Activated CD4-positive, CD25-positive, alpha-beta regulatory T cell treated with anti-CD3 and anti-CD28 coated beads, Interleukin-2, amount 50 U/mL, for 72 hours (primary cell): Measurements from ENCODE around the gene ATP13A1.

Experiments
- DNase-seq: peaks from one replicate; pipeline ENCODE4 v3.0.0; 2021

ATP13A1 gene

DNA sequence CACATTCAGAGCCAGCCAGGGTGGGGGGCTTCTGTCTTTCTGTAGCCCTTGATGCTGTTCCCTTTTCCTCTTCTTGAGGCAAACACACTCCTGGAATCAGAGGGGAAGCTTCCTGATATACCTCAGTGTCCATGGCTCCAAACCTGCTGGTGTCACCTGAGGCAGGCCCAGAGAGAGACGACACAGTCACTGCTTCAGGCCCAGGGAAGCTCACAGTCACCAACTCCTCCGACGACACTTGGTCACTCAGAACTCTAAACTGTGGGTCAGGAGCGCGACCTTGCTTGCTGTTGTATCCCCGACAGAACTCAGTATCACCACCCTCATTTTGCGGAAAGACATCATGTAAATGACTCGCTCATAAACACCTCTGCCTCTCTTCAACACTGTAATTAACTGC lies 1.1 kb downstream of the ATP13A1 start:
- DNase-seq: no peak

DNA sequence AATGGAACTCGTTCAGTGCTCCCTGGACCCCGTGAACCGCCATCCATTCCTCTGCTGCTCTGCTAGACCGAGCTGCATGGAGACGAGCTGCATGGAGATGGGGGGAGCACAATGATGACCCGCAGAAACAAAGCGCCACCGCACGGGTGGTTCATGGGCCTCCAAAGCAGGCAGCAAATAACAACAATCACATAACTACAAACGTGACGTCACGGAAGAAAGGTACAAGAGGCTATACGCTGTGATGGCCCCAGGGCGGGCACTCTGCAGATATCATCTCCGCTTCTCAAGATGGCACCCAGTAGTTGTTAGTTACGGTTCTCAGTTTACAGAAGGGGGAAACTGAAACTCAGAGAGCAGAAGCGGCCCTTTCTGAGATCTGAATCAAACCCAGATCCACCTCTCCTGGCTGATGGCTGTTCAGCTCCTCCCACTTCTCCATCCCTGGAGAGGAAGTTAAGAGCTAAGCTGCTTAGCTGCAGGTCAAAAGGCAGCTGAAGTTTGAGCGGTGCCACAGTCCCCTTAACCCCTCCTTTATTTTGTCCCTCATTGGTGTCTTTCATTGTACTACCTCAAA lies 1.7 kb downstream of the ATP13A1 start:
- no peak for DNase-seq

DNA sequence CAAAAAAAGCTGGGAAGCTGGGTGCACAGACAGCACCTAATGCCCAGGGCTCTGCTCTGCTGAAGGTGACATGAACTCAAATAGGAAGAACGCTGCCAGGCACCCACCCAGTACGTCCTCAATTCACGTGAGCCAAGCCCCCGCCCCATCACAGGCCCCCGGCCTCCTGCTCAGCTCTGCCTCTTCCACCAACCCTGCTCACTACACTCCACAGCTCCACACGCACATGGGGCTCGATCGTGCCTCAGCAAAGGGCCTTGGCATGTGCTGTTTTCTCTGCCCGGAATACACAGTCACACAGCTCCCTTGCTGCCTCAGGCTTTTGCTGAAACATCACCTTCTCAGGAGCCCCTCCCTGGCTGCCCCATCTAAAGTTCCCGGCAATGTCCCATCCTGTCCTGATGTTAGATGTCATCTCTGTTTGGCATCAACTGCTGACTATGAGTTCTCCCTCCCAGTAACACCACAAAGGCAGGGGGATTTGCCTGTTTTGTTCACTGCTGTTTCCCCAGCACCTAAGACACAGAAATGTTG lies 2.3 kb downstream of the ATP13A1 start:
- DNase-seq: no peak

DNA sequence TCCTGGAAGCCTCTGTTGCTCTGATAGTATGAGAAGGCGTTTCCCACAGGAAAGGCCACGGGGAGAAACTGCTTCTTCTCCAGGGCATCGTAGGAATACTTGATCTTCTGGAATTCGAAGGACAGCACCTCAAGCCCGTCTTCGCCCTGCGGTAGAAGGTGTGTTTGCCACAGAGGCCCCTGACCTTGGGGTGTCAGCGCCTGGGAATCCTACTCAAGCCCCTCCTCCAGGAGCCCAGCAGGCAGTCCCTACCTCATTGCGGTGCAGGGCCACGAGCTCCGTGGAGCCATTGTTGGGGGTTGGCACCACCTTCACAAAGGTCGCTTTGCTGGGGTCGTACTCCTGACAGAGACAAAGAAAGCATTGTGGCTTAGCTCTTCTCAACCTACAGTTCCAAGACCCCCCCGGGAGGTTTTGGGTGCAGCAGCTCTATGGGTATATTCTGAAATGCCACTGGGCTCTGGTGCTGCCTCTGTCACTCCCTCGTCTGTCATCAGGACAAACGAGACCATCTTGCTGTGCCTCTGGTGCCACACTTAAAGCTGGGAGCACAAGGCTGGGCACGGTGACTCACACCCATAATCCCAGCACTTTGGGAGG lies 3.7 kb downstream of the ATP13A1 start:
- DNase-seq: no peak

DNA sequence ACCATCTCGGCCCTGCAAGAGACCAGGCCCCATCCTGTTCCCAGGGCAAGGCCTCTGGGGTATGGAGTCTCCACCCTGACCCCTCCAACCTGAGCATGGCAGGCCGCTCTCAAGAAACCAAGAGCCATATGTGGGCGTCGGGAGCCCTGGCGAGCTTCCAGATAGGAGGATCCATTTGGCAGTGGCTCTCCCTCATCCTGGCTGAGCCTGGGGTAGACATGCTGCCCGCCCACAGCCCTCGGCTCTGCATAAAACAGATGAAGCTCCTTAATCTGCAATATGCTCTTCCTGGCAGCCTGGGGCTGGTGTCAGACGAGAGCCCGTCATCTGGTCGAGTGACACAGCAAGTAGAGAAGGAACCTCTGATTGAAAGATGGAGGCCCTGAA lies 6.1 kb downstream of the ATP13A1 start:
- no peak for DNase-seq

DNA sequence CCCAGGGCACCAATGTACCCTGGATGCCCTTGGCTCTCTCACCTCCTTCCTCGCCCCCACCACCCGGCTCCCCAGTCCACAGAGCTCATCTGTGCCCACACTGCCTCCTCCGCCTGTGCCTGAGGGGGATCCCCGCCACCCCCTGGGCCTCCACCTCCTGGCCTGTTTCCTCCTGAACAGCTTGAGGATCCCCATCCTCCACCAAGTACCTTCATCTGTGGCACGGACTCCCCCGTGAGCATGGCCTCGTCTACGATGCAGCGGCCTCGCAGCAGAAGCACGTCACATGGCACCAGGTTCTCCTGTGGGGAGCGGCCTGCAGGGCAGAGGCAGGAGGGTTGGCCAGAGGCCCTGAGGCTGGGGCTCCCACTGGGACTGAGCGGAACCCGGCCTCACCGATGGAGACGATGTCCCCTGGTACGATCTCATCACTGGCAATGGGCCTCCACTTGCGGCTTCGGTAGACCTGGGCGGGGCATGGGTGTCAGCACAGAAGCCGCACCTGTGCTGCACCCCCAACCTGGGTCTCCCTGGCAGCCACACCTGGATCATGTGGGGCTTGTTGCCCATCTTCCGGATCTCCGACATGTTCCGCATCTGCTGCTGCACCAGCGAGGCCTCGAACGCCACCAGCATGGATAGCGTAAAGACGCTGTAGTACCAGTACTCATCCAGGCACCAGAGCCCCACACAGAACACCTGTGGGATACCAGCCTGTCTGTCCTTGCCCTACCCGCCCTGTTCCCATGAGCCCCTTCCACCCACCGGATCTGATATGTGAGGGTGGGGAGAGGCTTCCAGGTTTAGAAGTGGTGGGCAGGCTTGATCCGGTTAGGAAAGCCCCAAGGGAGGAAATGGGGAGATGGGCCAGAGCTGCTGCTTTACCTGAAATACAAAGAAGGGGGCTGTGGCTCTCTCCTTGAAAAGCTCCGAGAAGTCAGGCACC lies 6.8 kb downstream of the ATP13A1 start:
- DNase-seq: no peak

DNA sequence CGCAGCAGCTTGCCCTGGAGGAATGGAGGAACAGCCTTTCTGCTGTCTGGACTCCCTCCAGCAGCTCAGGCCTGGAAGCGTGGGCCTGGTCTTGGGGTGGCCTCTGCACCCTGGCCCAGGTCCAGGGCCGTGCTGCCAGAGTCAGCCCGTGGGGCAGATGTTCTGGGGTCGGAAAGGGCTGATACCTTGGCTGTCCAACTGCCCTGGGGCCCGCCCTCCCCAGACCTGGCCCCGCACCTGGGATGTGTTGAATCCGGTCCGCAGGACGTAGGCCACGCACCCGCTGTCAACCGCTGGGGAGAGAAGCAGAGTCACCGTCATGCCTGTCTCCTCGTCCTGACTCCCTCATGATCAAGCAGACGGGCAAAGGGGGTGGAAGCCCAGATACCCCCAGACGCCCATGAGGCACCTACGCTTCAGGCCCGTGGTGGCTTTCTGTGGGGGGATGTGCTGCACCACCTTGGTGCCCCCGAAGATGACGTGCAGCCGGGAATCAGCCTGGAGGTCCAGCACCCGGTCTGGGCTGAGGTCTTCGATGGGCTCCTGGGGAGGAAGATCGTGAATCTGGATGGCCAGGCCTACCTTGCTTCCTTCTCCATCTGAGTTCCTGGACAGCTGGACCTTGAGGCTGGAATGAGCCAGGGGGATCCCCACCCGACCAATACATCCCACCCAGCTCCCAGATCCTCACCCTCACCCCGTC lies 7.7 kb downstream of the ATP13A1 start:
- DNase-seq: no peak

DNA sequence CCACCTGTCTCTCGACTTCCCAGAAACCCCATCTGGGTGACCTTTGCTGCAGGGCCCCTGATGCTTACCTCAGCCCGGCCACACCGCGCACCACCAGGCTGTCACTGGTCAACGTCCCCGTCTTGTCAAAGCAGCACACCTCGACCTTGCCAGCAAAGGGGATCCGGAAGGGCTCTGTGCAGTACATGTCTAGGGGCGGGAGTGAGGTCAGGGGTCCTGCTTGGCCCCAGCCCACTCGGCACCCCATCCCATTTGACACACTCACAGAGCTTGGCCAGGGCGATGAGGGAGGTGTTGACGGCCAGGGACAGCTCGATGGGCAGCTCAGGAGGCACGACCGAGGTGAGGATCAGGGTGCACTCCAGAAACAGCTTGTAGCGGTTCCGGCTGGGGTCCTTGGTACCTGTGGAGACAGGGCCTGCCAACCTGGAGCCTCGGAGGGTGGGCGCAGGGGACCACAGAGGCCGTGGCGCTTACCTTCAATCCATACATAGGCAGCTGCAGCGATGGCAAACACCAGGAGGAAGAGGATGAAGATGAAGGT lies 8.4 kb downstream of the ATP13A1 start:
- DNase-seq: no peak

DNA sequence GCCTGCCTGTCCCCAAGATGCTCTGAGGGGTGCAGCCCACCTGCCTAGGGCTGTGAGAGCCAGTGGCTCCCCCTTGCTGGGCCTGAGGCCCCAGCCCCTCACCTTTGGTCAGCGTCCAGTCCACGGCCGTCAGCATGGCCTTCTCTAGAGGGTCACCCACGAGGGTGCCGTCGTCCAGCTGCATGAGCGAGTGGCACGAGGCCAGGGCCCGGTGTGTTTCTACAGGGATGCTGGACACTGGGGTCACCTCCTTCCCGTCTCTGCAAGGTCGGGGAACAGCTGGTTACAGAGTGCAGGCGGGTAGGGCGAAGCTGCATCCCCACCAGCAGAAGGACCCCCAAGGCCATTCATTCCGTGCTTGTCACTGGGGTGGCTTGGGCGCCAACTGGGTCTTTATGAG lies 9.0 kb downstream of the ATP13A1 start:
- DNase-seq: no peak

DNA sequence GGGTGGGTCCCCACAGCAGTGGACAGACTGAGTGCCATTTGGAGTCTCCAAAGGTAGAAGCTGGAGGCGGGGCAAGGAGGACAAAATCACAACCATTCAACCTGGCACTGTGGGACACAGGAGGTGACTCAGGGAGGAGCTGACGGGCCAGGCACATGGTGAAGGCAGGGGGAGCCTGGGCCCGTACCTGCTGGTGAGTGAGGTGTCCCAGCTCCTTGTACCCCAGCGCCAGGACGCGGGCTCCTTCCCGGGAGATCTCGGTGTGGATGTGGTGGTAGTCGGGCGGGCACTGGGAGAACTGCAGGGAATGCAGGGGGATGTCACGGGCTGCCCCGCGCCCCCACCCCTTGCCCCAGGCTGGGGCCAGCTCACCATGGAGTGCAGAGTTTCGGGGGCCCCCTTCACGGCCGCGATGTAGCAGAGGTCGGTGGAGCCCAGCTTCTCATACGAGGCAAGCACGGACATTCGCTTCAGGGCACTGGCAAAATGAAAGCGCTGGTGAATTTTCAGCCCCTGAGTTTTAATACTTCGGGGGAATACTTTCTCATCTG lies 9.8 kb downstream of the ATP13A1 start:
- DNase-seq: no peak

DNA sequence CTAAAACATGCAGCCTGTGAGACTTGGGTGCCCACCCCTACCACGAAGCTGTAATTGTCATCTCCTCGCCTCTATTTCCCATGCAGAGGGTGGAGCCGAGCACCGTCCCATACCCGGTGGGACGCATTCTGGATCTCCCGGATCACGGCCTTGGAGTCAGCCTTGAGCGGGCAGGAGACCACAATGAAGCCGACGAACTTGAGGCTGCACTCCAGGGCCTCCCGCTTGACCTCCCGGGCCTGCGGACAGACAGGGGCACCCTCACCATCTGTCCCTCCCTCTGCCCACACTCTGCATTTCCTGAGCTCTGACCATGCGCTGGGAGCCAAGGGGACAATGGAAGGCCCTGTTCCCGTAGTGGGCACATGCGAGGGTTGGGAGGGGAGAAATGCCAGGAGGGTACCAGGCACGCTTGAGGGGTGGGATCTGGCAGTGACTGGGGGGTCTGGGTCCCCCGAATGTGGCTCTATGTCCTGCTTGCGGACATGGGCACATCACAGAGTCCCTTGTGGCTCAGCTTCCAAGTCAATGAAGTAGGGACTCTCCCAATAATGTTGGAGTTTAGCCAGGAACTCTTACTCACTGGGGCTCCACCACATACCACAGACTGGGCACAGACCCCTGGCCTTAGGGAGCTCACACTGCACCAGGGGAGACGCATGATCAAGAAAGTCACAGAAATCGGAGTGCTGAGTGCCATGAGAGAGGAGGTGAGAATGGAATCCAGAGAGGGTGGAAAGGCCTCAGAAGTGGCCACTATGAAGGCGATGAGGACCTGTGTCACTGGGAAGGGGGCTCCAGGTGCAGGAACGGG lies 10.8 kb downstream of the ATP13A1 start:
- DNase-seq: no peak

DNA sequence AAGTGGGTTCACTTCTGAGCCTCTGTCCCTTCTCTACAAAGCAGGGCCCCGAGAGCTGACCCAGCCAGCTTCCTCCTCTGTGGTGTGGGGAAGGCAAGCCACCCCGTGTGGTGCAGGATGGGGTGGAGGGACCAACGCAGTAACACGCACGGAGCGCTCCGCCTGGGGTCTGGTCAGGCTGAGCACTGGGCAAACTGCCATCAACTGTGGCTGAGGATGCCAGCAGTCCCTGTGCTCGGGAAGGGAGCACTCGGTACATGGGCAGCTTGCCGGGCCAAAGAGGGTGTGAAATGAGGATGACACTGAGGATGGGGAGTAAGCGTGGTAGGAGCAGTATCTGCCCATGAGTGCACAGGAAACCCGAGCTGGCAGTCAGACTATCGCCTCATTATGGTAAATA lies 12.4 kb downstream of the ATP13A1 start:
- DNase-seq: no peak

DNA sequence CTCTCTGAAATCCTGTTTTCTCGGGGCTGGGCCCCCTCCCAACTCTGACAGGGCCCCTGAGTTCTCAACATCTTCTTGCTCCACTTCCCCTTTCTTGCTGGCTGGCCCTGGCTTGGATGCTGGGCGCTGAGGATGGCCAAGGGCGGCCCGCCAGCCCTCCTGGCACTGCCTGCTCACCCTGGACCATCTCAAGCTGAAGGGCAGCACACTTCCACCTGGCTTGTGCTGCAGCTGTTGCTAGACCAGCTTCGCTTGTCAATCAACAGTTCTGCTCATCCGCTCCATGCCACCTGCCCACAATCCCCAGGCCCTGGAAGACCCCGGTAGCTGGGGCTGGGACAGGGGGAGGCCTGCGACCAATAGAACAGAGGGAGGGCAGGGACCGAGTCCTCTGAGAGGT lies 13.1 kb downstream of the ATP13A1 start:
- DNase-seq: no peak

DNA sequence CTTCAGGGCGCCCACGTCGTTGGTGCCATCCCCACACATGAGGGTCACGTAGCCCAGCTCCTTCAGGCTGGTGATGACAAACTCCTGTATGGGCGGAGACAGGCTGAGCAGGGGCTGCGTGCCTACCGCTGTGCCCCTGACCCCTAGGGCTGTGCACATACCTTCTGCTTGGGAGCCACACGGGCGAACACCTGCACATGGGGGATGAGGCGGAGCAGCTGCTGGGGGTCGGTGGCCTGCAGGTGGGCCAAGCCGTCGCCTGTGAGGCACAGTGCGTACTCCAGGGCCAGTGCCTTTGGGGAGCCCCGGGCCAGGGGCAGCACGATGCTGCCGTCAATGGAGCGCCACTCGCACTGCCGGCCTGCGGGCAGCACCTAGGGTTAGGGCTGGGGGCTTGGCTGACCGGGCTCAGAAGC lies 13.9 kb downstream of the ATP13A1 start:
- no peak for DNase-seq

DNA sequence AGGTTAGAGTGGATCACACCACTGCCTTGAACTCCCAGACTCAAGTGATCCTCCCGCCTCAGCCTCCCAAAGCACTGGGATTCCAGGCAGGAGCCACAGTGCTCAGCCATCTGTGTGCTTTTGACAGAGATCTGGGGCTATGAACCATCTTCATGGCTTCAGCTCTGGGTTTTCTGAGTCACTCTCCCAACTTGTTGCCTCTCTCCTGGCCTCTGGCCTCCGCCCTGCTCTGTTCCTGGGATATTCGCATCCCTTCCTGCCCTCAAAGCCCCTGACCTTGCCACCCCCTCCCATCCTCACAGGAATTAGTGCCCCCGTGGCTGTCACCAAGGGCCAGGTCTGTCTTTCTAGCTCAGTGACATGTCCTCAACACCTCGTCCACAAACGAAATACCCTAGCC lies 14.3 kb downstream of the ATP13A1 start:
- no peak for DNase-seq

DNA sequence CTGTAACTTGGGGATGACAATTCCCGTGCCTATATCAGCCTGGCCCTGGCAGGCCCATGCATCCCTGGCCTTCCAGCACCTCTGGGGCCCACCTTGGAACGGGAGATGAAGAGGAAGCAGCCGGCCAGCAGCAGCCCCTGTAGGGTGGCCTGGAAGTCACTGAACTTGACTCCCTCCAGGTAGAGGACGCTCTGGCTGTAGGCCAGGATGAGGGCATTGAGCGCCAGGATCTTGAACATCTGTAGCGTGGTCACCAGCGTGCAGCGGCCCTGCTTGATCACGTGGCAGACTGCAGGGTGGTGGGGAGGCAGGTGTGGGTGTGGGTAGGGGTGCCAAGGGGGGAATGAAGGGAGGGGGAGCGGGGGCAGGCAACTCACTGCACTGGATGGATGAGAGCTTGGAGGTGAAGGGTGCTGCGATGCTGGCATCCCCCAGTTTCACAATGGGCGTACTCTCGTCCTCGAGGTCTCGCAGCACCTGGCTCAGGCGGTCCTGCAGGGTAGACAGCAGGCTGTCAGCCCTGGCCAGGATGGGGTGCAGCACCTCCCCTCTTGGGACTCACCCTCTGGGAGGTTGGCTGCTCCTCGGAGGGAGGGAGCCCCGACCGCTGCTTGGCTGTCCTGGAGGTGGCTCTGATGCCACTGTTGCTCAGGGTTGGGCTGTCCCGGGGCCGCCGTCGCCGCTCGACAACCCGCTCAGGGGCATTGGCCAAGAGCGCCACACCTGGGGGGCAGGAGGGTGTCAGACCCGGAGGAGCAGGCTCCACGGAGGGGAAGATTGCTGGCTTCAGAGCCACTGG lies 16.2 kb downstream of the ATP13A1 start:
- DNase-seq: no peak

DNA sequence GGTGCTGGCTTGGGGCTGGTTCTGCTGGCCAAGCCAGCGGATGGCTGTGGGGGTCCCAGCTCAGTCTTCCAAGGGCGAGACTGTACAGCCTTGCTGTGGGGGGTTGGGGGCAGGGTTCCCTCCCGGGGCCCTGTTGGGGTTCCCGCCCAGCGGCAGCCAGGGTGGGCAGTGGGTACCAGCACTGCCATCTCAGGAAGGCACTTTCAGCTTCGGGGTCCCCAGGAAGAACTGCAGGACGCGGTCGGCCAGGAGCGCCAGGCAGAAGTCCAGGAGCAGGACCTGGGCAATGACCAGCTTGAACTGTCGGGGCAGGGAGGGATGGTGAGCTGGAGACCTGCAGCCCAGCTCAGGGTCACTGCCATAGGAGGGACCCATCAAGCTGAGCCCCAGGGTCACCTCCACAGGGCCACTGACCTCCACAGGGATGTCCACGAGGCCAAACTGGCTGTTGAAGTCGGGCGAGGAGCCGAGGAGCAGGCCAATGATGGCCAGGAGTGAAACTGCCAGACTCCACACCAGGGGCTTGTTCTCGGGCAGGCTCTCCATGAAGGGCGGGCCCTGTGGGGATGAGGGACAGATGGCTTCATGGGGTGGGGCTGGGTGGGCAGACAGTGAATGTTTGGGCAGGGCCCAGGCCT lies 18.1 kb downstream of the ATP13A1 start:
- DNase-seq: no peak

DNA sequence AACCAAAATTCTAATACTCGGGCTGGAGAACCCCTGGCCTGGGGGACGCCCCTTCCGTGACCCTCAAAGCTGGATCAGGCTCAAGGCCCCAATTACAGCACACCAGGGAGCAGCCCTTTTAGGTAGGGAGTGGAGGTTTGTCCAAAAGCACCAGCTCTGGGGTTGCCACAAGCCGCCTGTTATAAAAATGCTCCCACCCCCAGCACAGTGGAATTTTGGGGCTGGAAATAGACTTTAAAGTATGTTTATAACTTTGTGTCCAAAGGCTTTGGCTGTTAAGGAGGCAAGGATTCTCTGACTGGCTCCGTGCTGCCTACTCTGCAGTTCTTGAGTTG lies 19.5 kb downstream of the ATP13A1 start:
- no peak for DNase-seq

DNA sequence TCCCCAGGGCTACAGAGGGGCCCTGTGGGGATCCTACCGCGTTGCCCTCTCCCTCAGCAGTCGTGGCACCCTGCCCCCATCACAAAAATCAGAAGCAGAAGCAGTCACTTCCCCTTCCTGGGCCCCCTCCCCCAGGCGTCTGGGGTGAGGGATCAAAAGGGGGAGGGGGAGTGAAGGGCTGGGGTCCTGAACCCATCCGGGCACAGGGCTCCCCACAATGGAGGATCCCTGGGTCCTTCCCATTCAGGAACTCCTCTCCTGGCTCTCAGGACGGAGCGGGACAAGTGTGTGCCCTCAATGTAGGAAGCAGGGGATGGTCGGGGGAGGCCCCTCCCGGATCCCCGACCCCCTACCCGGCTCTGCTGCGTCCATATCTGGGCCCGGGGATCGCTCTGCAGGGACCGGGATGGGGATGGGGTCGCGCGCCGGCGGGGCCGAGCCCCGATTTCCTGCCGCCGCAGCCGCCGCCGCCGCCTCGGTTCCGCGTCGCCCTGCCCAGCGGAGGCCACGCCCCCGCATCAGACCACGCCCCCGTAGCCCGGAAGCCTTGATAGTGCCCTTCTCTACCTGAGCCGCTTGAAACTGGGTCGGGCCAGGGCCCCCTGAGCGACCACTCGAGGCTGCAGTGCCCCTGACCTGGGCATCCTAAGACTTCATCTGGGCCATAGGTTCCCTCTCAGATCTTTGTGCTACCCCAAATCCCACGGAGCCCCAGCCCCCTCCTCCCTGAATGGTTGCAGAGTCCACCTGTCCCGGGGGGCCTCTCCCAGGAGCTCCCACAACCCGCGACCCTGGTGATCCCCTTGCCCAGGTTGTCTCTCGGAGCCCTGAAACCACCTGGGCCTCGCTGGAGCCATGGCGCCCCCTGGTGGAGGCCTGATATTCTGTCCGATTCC lies 20.1 kb downstream of the ATP13A1 start, which contains the start of gene GMIP:
TSS of gene GMIP (minus strand) at position 500 of the 896 bp plus-strand sequence. CDS start at position 372, 128 bp downstream.
- peak; percentile 91 for DNase-seq
